HK-2 (cell line): ENCODE results near the gene SLC9A7.

Source experiments
- DNase-seq: peaks from one replicate; pipeline ENCODE4 v3.0.0-alpha.2; 2018; ENCODE audit not compliant: unreplicated experiment

SLC9A7 gene

GRCh38 chrX:46704767-46705386 is 54.0 kb downstream of the SLC9A7 start:
- no peak for DNase-seq

- DNase-seq = no peak
These were observed 54.9 kb downstream of the SLC9A7 start for GRCh38 chrX:46703980-46704379.

- no peak for DNase-seq
These were observed 60.2 kb downstream of the SLC9A7 start for GRCh38 chrX:46698691-46699090.

GRCh38 chrX:46695491-46695890 is 63.4 kb downstream of the SLC9A7 start:
- DNase-seq = no peak

GRCh38 chrX:46694549-46694948 is 64.4 kb downstream of the SLC9A7 start:
- DNase-seq = no peak

GRCh38 chrX:46693149-46693548 is 65.8 kb downstream of the SLC9A7 start:
- DNase-seq = no peak

GRCh38 chrX:46690818-46691217 is 68.1 kb downstream of the SLC9A7 start:
- DNase-seq = no peak

GRCh38 chrX:46687619-46688018 is 71.3 kb downstream of the SLC9A7 start:
- DNase-seq = no peak

- DNase-seq = peak; percentile 15
These were observed 72.8 kb downstream of the SLC9A7 start for GRCh38 chrX:46686003-46686645.

- DNase-seq = no peak
These were observed 75.9 kb downstream of the SLC9A7 start for GRCh38 chrX:46683048-46683447.

GRCh38 chrX:46681849-46682248 is 77.1 kb downstream of the SLC9A7 start:
- DNase-seq = no peak

GRCh38 chrX:46678232-46678631 is 80.7 kb downstream of the SLC9A7 start:
- no peak for DNase-seq

GRCh38 chrX:46676399-46677356 is 82.2 kb downstream of the SLC9A7 start:
- DNase-seq = no peak

GRCh38 chrX:46673620-46674359 is 85.1 kb downstream of the SLC9A7 start:
- no peak for DNase-seq

GRCh38 chrX:46670316-46670715 is 88.6 kb downstream of the SLC9A7 start:
- no peak for DNase-seq

- DNase-seq = no peak
These were observed 92.1 kb downstream of the SLC9A7 start for GRCh38 chrX:46666831-46667230.

GRCh38 chrX:46665232-46666152 is 93.4 kb downstream of the SLC9A7 start:
- DNase-seq = no peak

GRCh38 chrX:46662188-46662958 is 96.5 kb downstream of the SLC9A7 start:
- DNase-seq = no peak

GRCh38 chrX:46653482-46653881 is 105.4 kb downstream of the SLC9A7 start:
- DNase-seq = no peak
